Measurements from ENCODE around the gene AP2A2. TPM values are rescaled to one million over a fixed set of nuclear protein-coding genes. Genes with fewer than 3 reads are reported as not detected.

Gene AP2A2
- total and polyA plus RNA-seq, 2 donors (not counting 1 experiment from before 2014, with no cell fraction given): 53.1 to 57.0 TPM

DNA sequence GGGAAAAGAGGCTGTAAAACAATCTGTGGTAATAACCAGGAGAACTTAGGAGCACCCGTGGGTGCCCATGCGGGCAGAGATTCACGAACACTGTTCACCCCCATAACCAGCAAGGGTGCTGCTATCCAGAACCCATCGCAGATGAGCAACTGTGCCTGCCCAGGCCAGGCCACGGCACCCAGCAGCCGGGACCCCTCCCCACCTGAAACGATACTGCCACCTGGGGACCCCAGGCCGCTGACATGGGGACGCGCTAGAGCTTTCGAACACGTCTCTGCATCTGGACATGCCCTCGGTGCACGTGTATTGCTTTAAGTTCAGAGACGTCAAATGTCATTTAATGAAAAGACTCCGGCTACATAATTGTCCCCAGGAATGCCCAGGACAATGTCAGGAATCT lies 134.7 kb downstream of the AP2A2 start:
- Mint-ChIP-seq H3K9me3 (ENCODE audit: insufficient read depth) (no peaks in the 10 kb centered on the region), H3K27ac (no peak overlapping the region), H3K4me1 (no peaks in the 10 kb centered on the region), H3K27me3 (peaks cover 24% of the 10 kb centered on the region), H3K4me3 (no peak overlapping the region)
- Histone ChIP-seq H3K9ac (ENCODE audit: low read length) (no peak overlapping the region), H3K27me3 (replicated peaks in 1 of 4; ENCODE audit: control extremely low read depth in 1 of 4, control insufficient read depth in 3 of 4, insufficient read depth in 4 of 4, low read length in 3 of 4) (no peaks in the 10 kb centered on the region), H2AFZ (ENCODE audit: insufficient read depth, low read depth, low read length, poor library complexity, severe bottlenecking) (no peak overlapping the region), H3K4me3 (ENCODE audit: control extremely low read depth in 1 of 5, extremely low read depth in 1 of 5, insufficient read depth in 1 of 5, low read depth in 2 of 5, low read length in 4 of 5) (no peak overlapping the region), H3K9me3 (ENCODE audit: control extremely low read depth in 1 of 3, control insufficient read depth in 2 of 3, insufficient read depth in 1 of 3, low read length in 2 of 3) (peaks cover 0 to 7% (median 2%) of the 10 kb centered on the region in 3 donors), H3K4me2 (replicated peaks; ENCODE audit: low read depth, low read length, poor library complexity, severe bottlenecking) (no peak overlapping the region), H3K79me2 (ENCODE audit: control insufficient read depth, insufficient read depth, low read length) (no peaks in the 10 kb centered on the region), H3K36me3 (replicated peaks in 1 of 2; ENCODE audit: control extremely low read depth in 1 of 2, control insufficient read depth in 1 of 2, extremely low read depth in 1 of 2, insufficient read depth in 2 of 2, low read length in 1 of 2) (no peaks in the 10 kb centered on the region), H3K4me1 (ENCODE audit: control insufficient read depth in 2 of 2, insufficient read depth in 2 of 2, low read length in 2 of 2) (no peaks in the 10 kb centered on the region), H4K20me1 (ENCODE audit: control insufficient read depth, insufficient read depth, low read length, poor library complexity, severe bottlenecking) (no peaks in the 10 kb centered on the region), H3K27ac (ENCODE audit: low read length in 2 of 2) (no peak overlapping the region)
- DNase-seq: no peak
- ChIA-PET POLR2A (no interaction called here), CTCF (no interaction called here)
- intact Hi-C loops (cut with micrococcal nuclease): no loop called here
- 98% methylated on average over 16 of the region's 16 CpGs for WGBS (ENCODE audit: insufficient coverage)
- ATAC-seq (ENCODE audit: low read depth): no peak
- no peak for TF ChIP-seq EZH2 (IDR thresholded peaks at IDR 0.05; ENCODE audit: borderline replicate concordance, insufficient read depth, low read depth, low read length, poor library complexity, severe bottlenecking)
- no peak for TF ChIP-seq CTCF (IDR thresholded peaks at IDR 0.05)

DNA sequence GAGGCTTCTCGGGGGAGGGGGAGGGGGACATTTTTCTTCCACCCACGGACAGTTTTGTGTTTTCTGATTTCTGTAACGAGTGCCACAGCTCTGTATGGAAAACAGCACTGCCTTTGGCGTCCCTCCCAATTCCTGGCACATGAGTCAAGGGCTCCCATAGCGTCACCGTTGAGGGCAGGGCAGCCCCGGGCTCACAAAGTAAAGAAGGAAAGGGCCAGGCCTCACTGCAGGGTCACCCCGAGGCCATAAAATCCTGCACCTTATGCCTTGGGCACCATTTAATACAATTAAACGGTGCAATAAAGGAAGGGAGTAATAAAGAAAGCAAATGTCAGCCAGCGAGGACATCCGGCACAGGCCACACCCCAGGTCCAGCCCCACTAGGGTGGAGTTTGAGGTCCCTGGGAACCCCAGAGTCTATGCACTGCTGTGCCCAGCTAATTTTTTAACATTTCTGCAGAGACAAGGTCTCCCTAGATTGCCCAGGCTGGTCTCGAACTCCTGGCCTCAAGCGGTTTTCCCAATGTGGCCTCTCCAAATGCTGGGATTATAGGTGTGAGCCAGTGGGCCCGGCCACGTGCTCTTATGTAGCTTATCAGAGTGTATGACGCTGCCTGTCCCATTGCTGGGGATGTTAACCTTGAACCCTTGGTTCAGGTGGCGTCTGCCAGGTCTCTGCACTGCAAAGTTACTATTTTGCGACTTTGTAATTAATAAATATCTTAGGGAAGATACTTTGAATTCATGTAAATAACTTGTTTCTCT lies 135.4 kb downstream of the AP2A2 start:
- WGBS (ENCODE audit: insufficient coverage): 86% methylated on average over 16 of the region's 18 CpGs

More for the DNA sequence above, 135.4 kb downstream of the AP2A2 start:
- H3K4me1 ChIP-seq (ENCODE audit: control insufficient read depth in 2 of 2, insufficient read depth in 2 of 2, low read length in 2 of 2): no peaks in the 10 kb centered on the region
- H3K4me3 Mint-ChIP-seq: no peak overlapping the region
- TF ChIP-seq EZH2 (IDR thresholded peaks at IDR 0.05; ENCODE audit: borderline replicate concordance, insufficient read depth, low read depth, low read length, poor library complexity, severe bottlenecking): no peak
- TF ChIP-seq CTCF (IDR thresholded peaks at IDR 0.05): no peak
- ChIA-PET POLR2A (no interaction called here), CTCF (no interaction called here)
- H3K79me2 ChIP-seq (ENCODE audit: control insufficient read depth, insufficient read depth, low read length): no peaks in the 10 kb centered on the region
- H3K27me3 Mint-ChIP-seq: peaks cover 26% of the 10 kb centered on the region
- H3K27ac ChIP-seq (ENCODE audit: low read length in 2 of 2): no peak overlapping the region
- intact Hi-C loops (cut with micrococcal nuclease): no loop called here
- no peaks in the 10 kb centered on the region for H3K27me3 ChIP-seq (replicated peaks in 1 of 4; ENCODE audit: control extremely low read depth in 1 of 4, control insufficient read depth in 3 of 4, insufficient read depth in 4 of 4, low read length in 3 of 4)
- H3K4me1 Mint-ChIP-seq: no peaks in the 10 kb centered on the region
- H4K20me1 ChIP-seq (ENCODE audit: control insufficient read depth, insufficient read depth, low read length, poor library complexity, severe bottlenecking): no peaks in the 10 kb centered on the region
- no peak overlapping the region for H2AFZ ChIP-seq (ENCODE audit: insufficient read depth, low read depth, low read length, poor library complexity, severe bottlenecking)
- H3K9me3 ChIP-seq (ENCODE audit: control extremely low read depth in 1 of 3, control insufficient read depth in 2 of 3, insufficient read depth in 1 of 3, low read length in 2 of 3): peaks cover 0 to 7% (median 2%) of the 10 kb centered on the region in 3 donors
- no peak overlapping the region for H3K4me2 ChIP-seq (replicated peaks; ENCODE audit: low read depth, low read length, poor library complexity, severe bottlenecking)
- no peaks in the 10 kb centered on the region for H3K9me3 Mint-ChIP-seq (ENCODE audit: insufficient read depth)
- no peak overlapping the region for H3K4me3 ChIP-seq (ENCODE audit: control extremely low read depth in 1 of 5, extremely low read depth in 1 of 5, insufficient read depth in 1 of 5, low read depth in 2 of 5, low read length in 4 of 5)
- no peak overlapping the region for H3K27ac Mint-ChIP-seq
- ATAC-seq (ENCODE audit: low read depth) (no peak), DNase-seq (no peak)
- no peaks in the 10 kb centered on the region for H3K36me3 ChIP-seq (replicated peaks in 1 of 2; ENCODE audit: control extremely low read depth in 1 of 2, control insufficient read depth in 1 of 2, extremely low read depth in 1 of 2, insufficient read depth in 2 of 2, low read length in 1 of 2)
- no peak overlapping the region for H3K9ac ChIP-seq (ENCODE audit: low read length)

Measured in B cell (primary cell).